ENCODE results near the gene LGR6.
A peak's percentile ranks its signal among the peaks of the same experiment; 100 is the strongest.

DNA sequence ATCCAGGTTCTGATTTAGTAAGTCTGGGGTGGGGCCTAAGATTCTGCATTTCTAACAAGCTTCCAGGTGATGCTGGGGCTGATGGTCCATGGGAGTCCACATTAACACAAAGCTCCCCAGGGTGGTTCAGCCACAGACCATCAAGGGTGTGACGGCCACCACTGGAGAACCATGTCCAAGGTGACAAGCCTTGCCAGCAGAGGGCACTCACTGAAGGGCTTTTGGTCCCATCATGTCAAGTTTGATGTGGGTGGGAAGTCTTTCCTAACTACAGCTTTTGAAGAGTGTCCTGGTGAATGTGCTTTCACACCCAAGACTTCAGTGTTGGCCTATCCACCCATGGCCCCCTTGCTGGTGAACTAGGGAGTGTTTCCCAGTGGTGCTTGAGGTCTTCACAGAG is 81.0 kb downstream of the LGR6 start:
- TF ChIP-seq, protein P1, sequence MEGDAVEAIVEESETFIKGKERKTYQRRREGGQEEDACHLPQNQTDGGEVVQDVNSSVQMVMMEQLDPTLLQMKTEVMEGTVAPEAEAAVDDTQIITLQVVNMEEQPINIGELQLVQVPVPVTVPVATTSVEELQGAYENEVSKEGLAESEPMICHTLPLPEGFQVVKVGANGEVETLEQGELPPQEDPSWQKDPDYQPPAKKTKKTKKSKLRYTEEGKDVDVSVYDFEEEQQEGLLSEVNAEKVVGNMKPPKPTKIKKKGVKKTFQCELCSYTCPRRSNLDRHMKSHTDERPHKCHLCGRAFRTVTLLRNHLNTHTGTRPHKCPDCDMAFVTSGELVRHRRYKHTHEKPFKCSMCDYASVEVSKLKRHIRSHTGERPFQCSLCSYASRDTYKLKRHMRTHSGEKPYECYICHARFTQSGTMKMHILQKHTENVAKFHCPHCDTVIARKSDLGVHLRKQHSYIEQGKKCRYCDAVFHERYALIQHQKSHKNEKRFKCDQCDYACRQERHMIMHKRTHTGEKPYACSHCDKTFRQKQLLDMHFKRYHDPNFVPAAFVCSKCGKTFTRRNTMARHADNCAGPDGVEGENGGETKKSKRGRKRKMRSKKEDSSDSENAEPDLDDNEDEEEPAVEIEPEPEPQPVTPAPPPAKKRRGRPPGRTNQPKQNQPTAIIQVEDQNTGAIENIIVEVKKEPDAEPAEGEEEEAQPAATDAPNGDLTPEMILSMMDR (IDR thresholded peaks at IDR 0.05), result peak in 3 of 6 experiments; percentile 31 to 46 (median 43)
- TF ChIP-seq POLR2A (IDR thresholded peaks at IDR 0.05), result no peak

Data from Peyer's patch (tissue), 4 donors.